ENCODE measurements around the gene MUC2.

Gene MUC2

GRCh38 chr11:1026641-1027482 lies 47.8 kb upstream of the MUC2 start:
- no peaks in the 10 kb centered on the region for H4K20me1 ChIP-seq (ENCODE audit: insufficient read depth, low read length)
- no peak overlapping the region for H3K4me3 ChIP-seq (ENCODE audit: low read length)

DNA sequence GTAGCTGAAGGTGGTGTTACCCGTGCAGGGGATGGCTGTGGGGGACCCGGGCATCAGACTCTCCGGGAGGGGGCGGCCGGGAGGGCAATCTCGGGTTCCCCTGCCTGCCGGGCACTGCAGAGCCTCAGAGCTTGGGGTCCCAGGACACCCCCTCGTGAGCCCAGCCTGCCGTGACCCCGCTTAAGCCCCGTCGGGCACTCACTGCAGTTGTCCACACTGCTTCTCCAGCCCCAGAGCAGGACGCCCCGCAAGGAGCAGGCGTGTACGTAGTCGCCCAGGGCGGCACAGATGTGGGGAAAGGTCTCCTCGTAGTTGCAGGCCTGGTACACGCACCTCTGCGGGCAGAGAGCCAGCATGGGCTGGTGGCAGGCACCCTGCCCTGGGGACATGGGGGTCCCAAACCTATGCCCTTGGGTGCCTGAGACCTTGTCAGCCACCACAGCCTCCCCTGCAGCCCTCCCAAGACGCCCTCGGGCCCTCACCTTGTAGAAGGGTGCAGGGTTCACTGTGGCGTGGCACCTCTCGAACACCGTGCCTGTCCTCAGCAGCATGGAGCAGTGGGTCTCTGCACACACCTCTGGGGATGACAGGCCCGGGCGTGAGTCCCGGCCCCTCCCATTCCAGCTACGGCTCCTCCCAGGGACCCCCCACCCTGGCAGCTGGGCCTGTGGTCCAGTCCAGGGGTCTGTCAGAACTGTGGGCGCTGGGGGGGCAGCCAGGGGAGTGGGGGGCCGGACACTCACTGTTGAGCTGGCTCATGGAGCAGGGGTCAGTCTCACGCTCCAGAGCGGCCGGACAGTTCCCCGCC lies 47.0 kb upstream of the MUC2 start:
- no peaks in the 10 kb centered on the region for H3K9me3 ChIP-seq (replicated peaks; ENCODE audit: insufficient read depth, low read length)
- H2AFZ ChIP-seq (ENCODE audit: low read length), result no peak overlapping the region
- DNase-seq, result no peak
- H3K36me3 ChIP-seq (replicated peaks; ENCODE audit: insufficient read depth, low read length), result no peaks in the 10 kb centered on the region
- H3K79me2 ChIP-seq (ENCODE audit: low read length), result no peaks in the 10 kb centered on the region
- no peaks in the 10 kb centered on the region for H3F3A ChIP-seq (ENCODE audit: insufficient read depth, low read length)
- no peak overlapping the region for H3K9ac ChIP-seq (ENCODE audit: low read length)
- no peak overlapping the region for H3K4me2 ChIP-seq (ENCODE audit: low read depth, low read length)
- no peaks in the 10 kb centered on the region for H3K4me1 ChIP-seq (ENCODE audit: low read length)
- peaks cover 47% of the 10 kb centered on the region for H3K27me3 ChIP-seq (replicated peaks; ENCODE audit: insufficient read depth, low read length)
- H3K27ac ChIP-seq (ENCODE audit: low read length), result no peak overlapping the region
- TF ChIP-seq, protein P1, sequence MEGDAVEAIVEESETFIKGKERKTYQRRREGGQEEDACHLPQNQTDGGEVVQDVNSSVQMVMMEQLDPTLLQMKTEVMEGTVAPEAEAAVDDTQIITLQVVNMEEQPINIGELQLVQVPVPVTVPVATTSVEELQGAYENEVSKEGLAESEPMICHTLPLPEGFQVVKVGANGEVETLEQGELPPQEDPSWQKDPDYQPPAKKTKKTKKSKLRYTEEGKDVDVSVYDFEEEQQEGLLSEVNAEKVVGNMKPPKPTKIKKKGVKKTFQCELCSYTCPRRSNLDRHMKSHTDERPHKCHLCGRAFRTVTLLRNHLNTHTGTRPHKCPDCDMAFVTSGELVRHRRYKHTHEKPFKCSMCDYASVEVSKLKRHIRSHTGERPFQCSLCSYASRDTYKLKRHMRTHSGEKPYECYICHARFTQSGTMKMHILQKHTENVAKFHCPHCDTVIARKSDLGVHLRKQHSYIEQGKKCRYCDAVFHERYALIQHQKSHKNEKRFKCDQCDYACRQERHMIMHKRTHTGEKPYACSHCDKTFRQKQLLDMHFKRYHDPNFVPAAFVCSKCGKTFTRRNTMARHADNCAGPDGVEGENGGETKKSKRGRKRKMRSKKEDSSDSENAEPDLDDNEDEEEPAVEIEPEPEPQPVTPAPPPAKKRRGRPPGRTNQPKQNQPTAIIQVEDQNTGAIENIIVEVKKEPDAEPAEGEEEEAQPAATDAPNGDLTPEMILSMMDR (IDR thresholded peaks at IDR 0.05; ENCODE audit: low read length), result no peak
- TF ChIP-seq EZH2phosphoT487 (IDR thresholded peaks at IDR 0.05; ENCODE audit: low read length), result no peak
- no peak for TF ChIP-seq EZH2 (optimal IDR thresholded peaks at IDR 0.05; ENCODE audit: low read depth, low read length)
- H3K9me2 ChIP-seq (replicated peaks; ENCODE audit: insufficient read depth, low read length), result no peaks in the 10 kb centered on the region
- H3K4me3 ChIP-seq (ENCODE audit: low read length), result no peak overlapping the region
- H4K20me1 ChIP-seq (ENCODE audit: insufficient read depth, low read length), result no peaks in the 10 kb centered on the region

More at GRCh38 chr11:1026641-1027482, 47.8 kb upstream of the MUC2 start:
- H3F3A ChIP-seq (ENCODE audit: insufficient read depth, low read length), result no peaks in the 10 kb centered on the region
- no peaks in the 10 kb centered on the region for H3K9me2 ChIP-seq (replicated peaks; ENCODE audit: insufficient read depth, low read length)
- no peak for DNase-seq
- no peaks in the 10 kb centered on the region for H3K36me3 ChIP-seq (replicated peaks; ENCODE audit: insufficient read depth, low read length)
- H2AFZ ChIP-seq (ENCODE audit: low read length), result no peak overlapping the region
- no peak overlapping the region for H3K27ac ChIP-seq (ENCODE audit: low read length)
- H3K9ac ChIP-seq (ENCODE audit: low read length), result no peak overlapping the region
- no peak overlapping the region for H3K4me2 ChIP-seq (ENCODE audit: low read depth, low read length)
- H3K27me3 ChIP-seq (replicated peaks; ENCODE audit: insufficient read depth, low read length), result peaks cover 39% of the 10 kb centered on the region
- H3K9me3 ChIP-seq (replicated peaks; ENCODE audit: insufficient read depth, low read length), result no peaks in the 10 kb centered on the region
- no peaks in the 10 kb centered on the region for H3K4me1 ChIP-seq (ENCODE audit: low read length)
- TF ChIP-seq EZH2 (optimal IDR thresholded peaks at IDR 0.05; ENCODE audit: low read depth, low read length) (no peak), EZH2phosphoT487 (IDR thresholded peaks at IDR 0.05; ENCODE audit: low read length) (no peak)
- TF ChIP-seq, protein P1 (IDR thresholded peaks at IDR 0.05; ENCODE audit: low read length), result no peak
- no peaks in the 10 kb centered on the region for H3K79me2 ChIP-seq (ENCODE audit: low read length)

- TF ChIP-seq EZH2phosphoT487 (IDR thresholded peaks at IDR 0.05; ENCODE audit: low read length), result no peak
- no peak for TF ChIP-seq EZH2 (optimal IDR thresholded peaks at IDR 0.05; ENCODE audit: low read depth, low read length)
- TF ChIP-seq, protein P1 (IDR thresholded peaks at IDR 0.05; ENCODE audit: low read length), result no peak
- Histone ChIP-seq H2AFZ (ENCODE audit: low read length) (no peak overlapping the region), H3K9me3 (replicated peaks; ENCODE audit: insufficient read depth, low read length) (no peaks in the 10 kb centered on the region), H4K20me1 (ENCODE audit: insufficient read depth, low read length) (no peaks in the 10 kb centered on the region), H3K9ac (ENCODE audit: low read length) (no peak overlapping the region), H3K9me2 (replicated peaks; ENCODE audit: insufficient read depth, low read length) (no peaks in the 10 kb centered on the region), H3K27me3 (replicated peaks; ENCODE audit: insufficient read depth, low read length) (peaks cover 53% of the 10 kb centered on the region), H3F3A (ENCODE audit: insufficient read depth, low read length) (no peaks in the 10 kb centered on the region), H3K27ac (ENCODE audit: low read length) (no peak overlapping the region), H3K4me2 (ENCODE audit: low read depth, low read length) (no peak overlapping the region), H3K4me3 (ENCODE audit: low read length) (no peak overlapping the region), H3K36me3 (replicated peaks; ENCODE audit: insufficient read depth, low read length) (no peaks in the 10 kb centered on the region), H3K79me2 (ENCODE audit: low read length) (no peaks in the 10 kb centered on the region), H3K4me1 (ENCODE audit: low read length) (no peaks in the 10 kb centered on the region)
- DNase-seq, result no peak
Measured at GRCh38 chr11:1028291-1028540, 46.5 kb upstream of the MUC2 start.

Measured in MM.1S (cell line).